Sigmoid colon (tissue), 4 donors: ENCODE data around the gene ARHGEF38.

ENCODE experiments used
- CTCF ChIP-seq, 4 experiments: fragments of 450-650 bp in 3 of 4; fragments of 200-600 bp in 1 of 4; IDR thresholded peaks; one replicate each; pipeline ENCODE4 v1.5.1; 2016 to 2019; ENCODE audit warnings: antibody characterized with exemption in 4 of 4, mild to moderate bottlenecking in 3 of 4, moderate library complexity in 2 of 4
- EP300 ChIP-seq, 4 donors: sonication (generic); formaldehyde crosslinking; IDR thresholded peaks; one replicate each; pipeline ENCODE4 v1.6.1; 2017; ENCODE audit warnings: antibody characterized with exemption in 4 of 4
- POLR2A ChIP-seq, 2 donors: fragments of 450-650 bp; IDR thresholded peaks; one replicate each; pipeline ENCODE4 v1.6.1; 2016; ENCODE audit warnings: antibody characterized with exemption in 2 of 2, mild to moderate bottlenecking in 2 of 2, moderate library complexity in 2 of 2

DNA sequence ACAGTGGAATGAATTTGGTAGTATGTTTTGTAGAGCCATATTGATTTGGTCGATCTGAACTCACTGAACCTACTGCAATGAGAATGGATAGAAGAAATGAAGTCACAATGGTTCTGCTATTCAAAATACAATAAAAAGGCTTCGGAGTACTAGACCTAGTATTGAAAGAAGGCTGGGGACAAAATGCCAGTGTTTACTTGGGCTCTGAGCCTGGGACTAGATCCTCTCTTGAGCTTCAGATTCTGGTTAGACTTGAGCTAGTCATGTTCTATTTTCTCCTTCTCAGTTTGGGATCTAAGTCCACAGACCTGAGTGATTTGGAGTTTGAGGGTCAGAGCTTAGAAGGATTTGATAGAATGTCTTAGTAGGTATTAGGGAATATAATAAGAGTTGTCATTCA lies 146.2 kb downstream of the ARHGEF38 start:
- no peak for TF ChIP-seq EP300 (IDR thresholded peaks at IDR 0.05)
- TF ChIP-seq CTCF (IDR thresholded peaks at IDR 0.05), result no peak
- no peak for TF ChIP-seq POLR2A (IDR thresholded peaks at IDR 0.05)
